Peyer's patch (tissue), 4 donors: Measurements from ENCODE around the gene C4orf50. TPM values are rescaled to one million over a fixed set of nuclear protein-coding genes. Genes with fewer than 3 reads are reported as not detected.

Source experiments
- DNase-seq, 3 donors: peaks; one replicate each; pipeline ENCODE4 v3.0.0-alpha.2; 2017 to 2019
- H3K27ac ChIP-seq, 4 donors: fragments of 200-600 bp; sonication (generic); one replicate each; pipeline ENCODE4 v1.5.1; 2016 to 2019
- H3K27me3 ChIP-seq, 2 donors: fragments of 200-600 bp; sonication (generic); one replicate each; pipeline ENCODE4 v1.5.1; 2019
- H3K36me3 ChIP-seq, 3 donors: fragments of 200-600 bp; sonication (generic); one replicate each; pipeline ENCODE4 v1.5.1; 2016 to 2019
- H3K4me1 ChIP-seq, 4 donors: fragments of 200-600 bp; sonication (generic); one replicate each; pipeline ENCODE4 v1.5.1; 2016 to 2019
- H3K4me3 ChIP-seq, 4 donors: fragments of 200-600 bp; sonication (generic); 1 replicate in 3 of 4; 2 replicates in 1 of 4; pipeline ENCODE4 v1.5.1; 2016 to 2019; ENCODE audit warnings: mild to moderate bottlenecking in 1 of 4
- H3K9me3 ChIP-seq, 4 donors: fragments of 200-600 bp; sonication (generic); one replicate each; pipeline ENCODE4 v1.5.1; 2016 to 2019; ENCODE audit warnings: mild to moderate bottlenecking in 1 of 4
- CTCF ChIP-seq, 6 experiments: fragments of 450-650 bp in 4 of 6; fragments of 200-600 bp in 2 of 6; sonication (generic) in 1 of 6; IDR thresholded peaks; one replicate each; pipeline ENCODE4 v1.5.1; 2017 to 2019; ENCODE audit warnings: antibody characterized with exemption in 6 of 6, mild to moderate bottlenecking in 3 of 6, moderate library complexity in 1 of 6
- POLR2A ChIP-seq, 2 donors: fragments of 450-650 bp; IDR thresholded peaks; one replicate each; pipeline ENCODE4 v1.5.1; 2017; ENCODE audit warnings: antibody characterized with exemption in 2 of 2, mild to moderate bottlenecking in 2 of 2, moderate library complexity in 2 of 2
- total RNA-seq, 4 donors: library from RNA; depleted of rRNA; stranded (reverse); fragments of >200 nt; gene quantifications; one replicate each; pipeline ENCODE4 v1.1.0, GENCODE V29; 2016

C4orf50 gene
- total RNA-seq, 4 donors from 2014 or later, result 0.19 to 0.83 (median 0.40) TPM; not detected in 1

GRCh38 chr4:5919571-5919970 lies 98.7 kb downstream of the C4orf50 start:
- H3K9me3 ChIP-seq, result no peaks in the 10 kb centered on the region
- no peaks in the 10 kb centered on the region for H3K27me3 ChIP-seq
- DNase-seq, result no peak
- no peak overlapping the region for H3K4me3 ChIP-seq
- no peak for TF ChIP-seq POLR2A (IDR thresholded peaks at IDR 0.05)
- no peak for TF ChIP-seq CTCF (IDR thresholded peaks at IDR 0.05)
- H3K27ac ChIP-seq, result no peak overlapping the region
- H3K36me3 ChIP-seq, result no peaks in the 10 kb centered on the region
- no peaks in the 10 kb centered on the region for H3K4me1 ChIP-seq

DNA sequence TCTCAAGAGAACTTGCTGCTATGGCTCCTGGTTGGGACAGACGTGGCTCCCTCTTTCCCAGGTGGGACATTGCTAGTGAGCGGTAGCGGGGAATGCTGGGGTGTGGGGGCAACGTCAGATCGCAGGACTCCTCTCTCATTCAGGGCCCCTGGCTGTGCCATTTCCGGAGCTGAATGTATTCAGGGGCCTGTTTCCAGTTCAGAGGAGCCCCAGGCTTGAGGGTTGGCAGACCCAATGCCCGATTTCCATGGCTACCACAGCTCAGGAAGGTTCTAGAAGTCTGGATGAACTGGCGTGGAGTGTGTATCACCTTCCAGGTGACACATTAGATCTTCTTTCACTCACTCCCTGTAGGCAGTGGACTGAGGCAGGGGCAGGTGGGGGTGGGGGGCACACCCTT lies 99.2 kb downstream of the C4orf50 start:
- DNase-seq, result no peak
- Histone ChIP-seq H3K27ac (no peak overlapping the region), H3K4me1 (no peaks in the 10 kb centered on the region), H3K4me3 (no peak overlapping the region), H3K36me3 (no peaks in the 10 kb centered on the region), H3K9me3 (no peaks in the 10 kb centered on the region), H3K27me3 (no peaks in the 10 kb centered on the region)
- no peak for TF ChIP-seq CTCF (IDR thresholded peaks at IDR 0.05)
- TF ChIP-seq POLR2A (IDR thresholded peaks at IDR 0.05), result no peak

DNA sequence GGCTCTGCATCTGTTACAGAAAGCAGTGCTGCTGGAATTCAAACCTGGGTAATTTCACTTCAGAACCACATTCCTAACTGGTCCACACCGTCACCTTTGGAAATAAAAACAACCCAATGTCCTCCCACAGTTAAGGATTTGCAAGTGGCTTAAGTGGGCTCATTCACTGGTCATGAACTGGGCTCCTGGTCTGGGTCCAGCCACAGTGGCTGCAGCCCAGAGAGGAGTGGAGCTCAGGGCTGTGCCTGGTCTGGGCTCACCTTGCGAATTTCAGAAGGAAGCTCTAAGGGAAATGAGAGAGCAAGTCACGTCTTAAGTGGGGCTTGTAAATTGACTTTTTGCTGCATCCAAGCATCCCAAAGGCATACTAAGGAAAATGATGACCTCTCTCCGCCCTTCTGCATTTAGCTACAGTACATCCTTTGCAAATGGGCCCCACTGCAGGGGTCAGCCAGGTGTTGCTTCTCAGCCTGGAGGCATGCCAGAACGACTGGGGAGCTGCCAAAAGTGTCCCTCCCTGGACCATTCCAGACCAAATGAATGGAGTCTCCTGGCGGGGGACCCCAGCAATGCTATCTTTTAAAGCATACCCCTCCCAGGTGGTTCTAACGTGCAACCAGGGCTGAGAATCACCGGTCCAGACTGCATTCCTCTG lies 99.8 kb downstream of the C4orf50 start:
- TF ChIP-seq POLR2A (IDR thresholded peaks at IDR 0.05), result no peak
- no peak for TF ChIP-seq CTCF (IDR thresholded peaks at IDR 0.05)

GRCh38 chr4:5917672-5918071 lies 100.6 kb downstream of the C4orf50 start:
- no peaks in the 10 kb centered on the region for H3K4me1 ChIP-seq
- H3K9me3 ChIP-seq, result no peaks in the 10 kb centered on the region
- TF ChIP-seq CTCF (IDR thresholded peaks at IDR 0.05) (no peak), POLR2A (IDR thresholded peaks at IDR 0.05) (no peak)
- no peak for DNase-seq
- H3K4me3 ChIP-seq, result no peak overlapping the region
- no peaks in the 10 kb centered on the region for H3K36me3 ChIP-seq
- H3K27me3 ChIP-seq, result no peaks in the 10 kb centered on the region
- H3K27ac ChIP-seq, result no peak overlapping the region

More for the DNA sequence above, 99.8 kb downstream of the C4orf50 start:
- no peaks in the 10 kb centered on the region for H3K27me3 ChIP-seq
- H3K4me1 ChIP-seq, result no peaks in the 10 kb centered on the region
- no peak overlapping the region for H3K4me3 ChIP-seq
- no peaks in the 10 kb centered on the region for H3K9me3 ChIP-seq
- H3K36me3 ChIP-seq, result no peaks in the 10 kb centered on the region
- no peak for DNase-seq
- no peak overlapping the region for H3K27ac ChIP-seq

GRCh38 chr4:5916229-5916628 lies 102.0 kb downstream of the C4orf50 start:
- H3K4me3 ChIP-seq, result no peak overlapping the region
- H3K4me1 ChIP-seq, result no peaks in the 10 kb centered on the region
- no peaks in the 10 kb centered on the region for H3K27me3 ChIP-seq
- H3K36me3 ChIP-seq, result no peaks in the 10 kb centered on the region
- TF ChIP-seq CTCF (IDR thresholded peaks at IDR 0.05) (no peak), POLR2A (IDR thresholded peaks at IDR 0.05) (no peak)
- no peak for DNase-seq
- H3K27ac ChIP-seq, result no peak overlapping the region
- no peaks in the 10 kb centered on the region for H3K9me3 ChIP-seq

GRCh38 chr4:5913454-5913853 lies 104.8 kb downstream of the C4orf50 start:
- Histone ChIP-seq H3K9me3 (no peaks in the 10 kb centered on the region), H3K4me3 (no peak overlapping the region), H3K27ac (no peak overlapping the region), H3K27me3 (no peaks in the 10 kb centered on the region), H3K4me1 (no peaks in the 10 kb centered on the region), H3K36me3 (no peaks in the 10 kb centered on the region)
- no peak for TF ChIP-seq CTCF (IDR thresholded peaks at IDR 0.05)
- TF ChIP-seq POLR2A (IDR thresholded peaks at IDR 0.05), result no peak
- no peak for DNase-seq
